ELR (cell line): ENCODE measurements around the gene TRPV5.

Source experiments
- DNase-seq: peaks from one replicate; pipeline ENCODE4 v3.0.0-alpha.2; 2015; ENCODE audit warnings: low read depth

The TRPV5 gene

DNA sequence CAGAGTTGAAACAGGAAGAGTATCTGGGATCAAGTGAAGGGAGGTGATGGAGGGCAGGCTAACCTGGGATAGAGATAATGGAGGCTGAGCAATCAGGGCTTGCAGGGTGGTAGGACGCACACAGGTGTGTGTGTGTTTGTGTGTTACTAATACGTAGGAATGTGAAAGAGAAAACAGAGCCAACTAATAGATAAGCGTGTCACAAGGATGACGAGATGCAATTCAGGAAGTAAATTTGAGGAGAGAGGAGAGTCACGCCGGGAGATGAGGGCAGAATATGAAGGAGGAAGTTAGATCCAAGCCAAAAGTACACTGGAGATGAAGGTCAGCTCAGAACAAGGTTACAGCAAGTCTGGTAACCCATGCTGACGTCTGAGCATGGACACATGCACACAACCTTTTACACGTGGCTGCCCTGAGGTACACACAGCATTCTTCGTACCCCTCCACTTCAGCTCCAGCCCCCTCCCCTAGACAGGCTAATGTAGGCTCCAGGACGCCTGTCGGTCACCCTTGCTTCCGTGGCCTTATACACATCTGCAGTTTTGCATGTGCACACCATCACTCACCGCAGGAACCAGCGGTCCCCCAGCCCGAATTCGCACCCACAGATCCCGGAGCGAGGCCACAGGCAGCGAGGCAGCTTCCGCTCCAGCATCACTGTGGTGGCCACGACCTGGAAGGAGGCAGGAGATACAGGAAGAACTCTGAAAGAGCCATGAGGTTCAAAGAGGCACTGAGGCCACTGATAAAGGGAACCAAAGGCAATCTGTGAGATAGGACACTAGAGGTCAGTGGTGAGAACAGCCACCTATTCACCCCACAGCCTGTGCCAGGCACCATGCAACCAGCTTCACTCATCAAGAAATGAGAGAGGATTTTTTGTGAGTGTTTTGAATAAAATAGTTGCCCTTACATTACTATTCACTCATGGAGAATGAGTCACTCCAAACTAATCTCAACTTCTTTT, 24.3 kb downstream of the TRPV5 start:
- peak; percentile 2 for DNase-seq

DNA sequence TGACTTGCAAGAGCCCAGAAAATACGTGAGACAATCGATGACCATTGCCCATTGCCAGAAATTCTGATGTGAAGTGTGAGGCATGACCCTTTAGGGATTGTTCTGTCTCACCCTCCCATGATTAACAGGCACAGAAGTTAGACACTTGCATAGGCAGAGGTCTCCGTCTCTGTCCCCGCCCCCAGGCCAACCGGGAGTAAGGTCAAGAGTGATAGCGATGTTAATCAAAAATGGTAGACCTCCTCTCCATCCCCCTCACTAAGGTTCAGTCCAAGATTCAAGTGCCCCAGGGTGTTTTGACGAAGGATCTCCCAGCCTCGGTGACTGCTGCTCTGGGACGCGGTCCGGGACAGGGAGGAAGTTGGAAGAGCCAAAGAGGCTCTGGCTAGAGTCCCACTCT, 25.3 kb downstream of the TRPV5 start:
- DNase-seq: no peak

DNA sequence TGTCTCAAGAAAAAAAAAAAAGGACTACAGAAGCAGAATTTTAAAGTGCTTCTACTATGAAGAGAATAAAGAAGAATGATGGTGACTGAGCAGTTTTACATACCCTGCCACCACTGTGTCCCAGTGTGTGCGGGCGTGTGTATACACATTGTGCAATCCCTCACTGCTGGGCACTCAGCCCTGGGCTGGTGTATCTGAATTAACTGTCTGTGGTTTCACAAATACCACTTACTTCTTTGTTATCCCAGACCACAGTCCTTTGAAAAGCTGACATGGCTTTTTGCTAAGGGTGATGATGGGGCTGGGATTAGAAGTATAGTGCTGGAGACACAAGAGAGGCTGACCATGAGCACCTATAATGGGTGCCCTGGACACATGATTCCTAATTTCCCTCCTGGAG, 26.9 kb downstream of the TRPV5 start:
- no peak for DNase-seq

DNA sequence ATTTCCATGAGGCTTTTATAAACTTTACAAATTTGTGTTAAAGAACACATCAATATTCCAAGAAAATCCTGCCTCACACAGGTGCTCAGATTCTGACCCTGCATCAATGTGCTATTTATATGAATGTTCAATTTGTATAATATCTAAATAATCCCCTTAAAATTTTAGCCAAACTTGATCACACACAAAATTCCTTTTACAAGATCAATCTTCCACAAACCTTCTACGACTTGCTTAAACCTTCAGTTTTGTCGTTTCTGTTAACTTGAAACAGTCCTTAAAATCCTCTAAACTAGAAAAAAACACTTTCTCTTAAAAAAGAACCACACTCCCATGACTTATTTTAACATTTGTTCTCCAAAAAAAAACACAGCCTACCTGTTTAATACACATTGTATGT, 27.8 kb downstream of the TRPV5 start:
- no peak for DNase-seq

DNA sequence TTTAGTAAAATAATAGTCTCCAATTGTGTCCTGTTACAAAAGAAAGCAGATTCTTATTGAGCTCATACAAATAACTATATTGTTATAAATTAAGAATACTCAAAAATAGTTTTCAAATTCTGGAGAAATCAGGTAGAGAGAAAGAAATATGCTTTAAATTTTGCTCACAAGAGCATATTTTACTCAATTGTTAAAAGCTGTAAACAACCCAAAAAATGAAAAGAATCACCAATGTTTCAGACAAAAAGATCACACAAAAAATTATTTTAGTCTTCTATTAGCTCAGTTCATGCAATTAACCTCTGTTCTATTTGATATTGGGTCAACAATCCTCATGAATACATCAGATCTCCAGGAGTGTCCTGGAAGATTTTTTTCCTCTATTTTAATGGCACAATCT, 29.4 kb downstream of the TRPV5 start:
- no peak for DNase-seq

DNA sequence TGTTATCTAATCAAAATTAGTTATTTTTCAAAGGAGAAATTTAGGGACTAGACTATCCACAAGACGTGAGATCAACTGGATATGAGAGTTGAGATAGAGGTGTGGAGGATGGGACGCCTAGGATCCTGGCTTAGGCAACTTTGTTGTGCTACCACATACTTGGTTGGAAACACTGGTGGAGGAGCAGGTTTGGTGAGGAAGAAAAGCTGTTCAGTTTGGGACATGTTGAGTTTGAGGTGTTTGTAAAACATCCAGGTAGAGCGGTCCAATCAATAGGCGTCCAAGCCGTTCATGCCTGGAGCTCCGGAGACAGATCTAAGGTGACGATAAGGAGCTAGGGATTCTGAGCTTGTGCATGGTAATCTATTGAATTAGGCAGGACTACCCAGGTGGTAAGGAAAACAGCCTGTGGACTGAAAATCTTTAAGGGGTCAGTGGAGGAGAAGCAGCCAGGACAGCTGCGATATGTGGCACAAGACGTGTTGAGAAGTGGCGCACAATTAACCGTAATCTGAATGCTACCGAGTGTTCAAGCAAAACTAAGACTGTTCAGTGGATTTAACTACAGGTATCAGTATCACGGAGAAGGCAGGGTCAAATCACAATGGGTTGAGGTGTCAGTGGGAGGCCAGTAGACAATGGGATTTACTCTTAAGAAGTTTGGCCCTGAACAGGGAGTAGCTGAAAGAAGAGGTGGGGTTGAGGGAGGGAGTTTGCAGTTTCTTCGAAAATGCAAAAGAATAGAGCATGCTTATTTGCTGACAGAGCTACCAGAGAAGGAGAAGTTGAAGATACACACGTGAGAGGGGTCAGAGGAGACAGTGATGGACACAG, 31.9 kb downstream of the TRPV5 start:
- DNase-seq: no peak

DNA sequence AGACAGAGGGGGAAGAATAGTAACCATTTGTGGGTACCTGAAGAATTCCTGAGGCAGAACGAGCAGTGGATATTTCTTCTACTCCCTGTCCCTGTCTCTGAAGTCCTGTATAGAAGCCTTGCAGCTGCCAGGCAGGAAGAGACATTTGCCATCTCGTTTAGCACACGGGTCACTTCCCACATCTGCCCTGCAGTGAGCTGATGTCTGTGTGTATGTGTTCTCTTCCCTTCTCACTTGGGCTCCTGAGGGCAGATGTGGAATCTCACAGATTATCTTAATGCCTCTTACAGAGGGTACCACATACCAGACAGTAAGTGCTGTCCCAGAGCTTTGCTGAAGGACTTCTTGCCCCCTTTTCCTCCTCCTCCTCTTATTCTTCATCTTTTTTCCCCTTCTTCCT, 33.9 kb downstream of the TRPV5 start:
- DNase-seq: no peak

DNA sequence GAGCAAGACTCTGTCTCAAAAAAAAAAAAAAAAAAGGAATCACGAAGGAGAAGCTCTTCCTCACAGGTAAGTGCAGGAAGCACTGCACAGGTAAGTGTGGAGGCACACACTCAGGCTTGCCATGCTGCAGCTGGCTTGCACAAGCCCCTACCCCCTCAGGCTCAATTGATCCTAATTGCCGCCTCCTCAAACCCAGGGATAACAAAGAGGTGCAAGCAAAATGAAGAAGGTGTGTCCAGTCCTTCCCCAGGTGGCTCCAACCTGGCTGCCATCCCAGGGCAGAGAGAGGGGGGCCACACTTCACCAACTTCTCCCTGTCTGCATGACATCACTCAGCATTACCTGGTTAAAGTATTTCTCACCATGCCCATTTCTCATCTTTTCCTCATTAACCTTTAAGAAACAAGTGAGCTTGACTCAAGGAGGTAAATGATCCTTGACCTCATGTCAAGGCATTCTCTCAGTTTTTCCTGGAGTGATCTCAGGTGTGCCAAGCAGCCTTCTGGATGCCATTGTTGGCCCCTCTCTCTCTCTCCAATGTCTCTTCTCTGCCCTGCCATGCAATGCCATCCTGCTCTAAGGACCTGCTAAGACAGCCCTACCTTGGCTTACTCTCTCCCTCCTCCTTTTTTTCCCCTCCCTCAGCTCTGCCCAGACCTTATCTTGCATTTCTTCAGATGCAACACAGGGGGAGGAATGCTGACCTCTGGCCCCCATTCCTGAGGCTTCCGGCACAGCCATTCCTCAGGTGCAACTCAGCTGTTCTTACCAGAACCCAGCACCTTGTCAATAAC, 35.0 kb downstream of the TRPV5 start:
- DNase-seq: no peak

DNA sequence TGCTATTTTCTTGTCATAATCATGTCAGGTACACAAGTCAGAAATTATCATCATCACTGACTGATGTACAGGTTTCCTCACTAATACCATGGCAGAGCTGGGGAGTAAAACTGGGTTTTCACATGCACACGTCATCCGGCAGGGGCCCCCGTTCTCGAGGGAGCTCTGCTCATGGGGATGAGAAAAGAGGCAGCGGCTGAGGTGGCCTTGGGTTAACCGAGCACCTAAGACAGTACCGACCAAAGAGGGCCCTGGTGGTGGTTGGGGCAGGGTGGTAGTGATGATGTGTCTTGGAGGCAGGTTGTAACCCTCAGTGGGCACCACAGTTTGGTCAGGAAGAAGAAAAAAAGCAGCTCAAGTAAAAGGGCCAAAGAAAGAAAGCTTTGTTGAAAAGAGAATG, 35.9 kb downstream of the TRPV5 start:
- DNase-seq: no peak

DNA sequence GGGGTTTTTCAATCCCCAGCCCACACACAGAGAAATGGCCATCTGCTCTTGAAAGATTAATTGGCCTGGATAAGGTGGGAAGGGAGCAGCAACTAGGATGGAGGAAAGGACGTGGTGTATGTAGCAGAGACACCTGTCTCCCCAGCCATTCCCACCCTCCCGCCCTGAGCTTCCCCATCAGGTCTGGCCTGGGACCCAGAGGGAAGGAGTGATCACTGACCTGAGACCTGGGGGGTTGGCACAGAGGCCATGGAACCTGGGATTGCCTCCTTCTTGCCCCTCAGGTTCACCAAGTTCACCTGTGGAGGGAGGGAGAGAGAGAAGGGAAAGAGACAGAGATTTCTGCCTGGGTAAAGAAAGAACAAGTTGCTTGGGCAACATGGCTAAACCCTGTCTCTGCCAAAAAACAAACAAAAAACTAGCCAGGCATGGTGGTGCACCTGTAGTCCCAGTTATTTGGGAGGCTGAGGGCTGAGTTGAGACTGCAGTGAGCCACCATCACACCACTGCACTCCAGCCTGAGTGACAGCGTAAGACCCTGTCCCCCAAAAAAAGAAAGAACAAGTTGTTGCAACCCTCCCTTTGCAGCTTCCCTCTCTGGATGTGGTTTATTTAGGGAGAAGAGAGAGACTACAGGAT, 36.7 kb downstream of the TRPV5 start:
- no peak for DNase-seq

DNA sequence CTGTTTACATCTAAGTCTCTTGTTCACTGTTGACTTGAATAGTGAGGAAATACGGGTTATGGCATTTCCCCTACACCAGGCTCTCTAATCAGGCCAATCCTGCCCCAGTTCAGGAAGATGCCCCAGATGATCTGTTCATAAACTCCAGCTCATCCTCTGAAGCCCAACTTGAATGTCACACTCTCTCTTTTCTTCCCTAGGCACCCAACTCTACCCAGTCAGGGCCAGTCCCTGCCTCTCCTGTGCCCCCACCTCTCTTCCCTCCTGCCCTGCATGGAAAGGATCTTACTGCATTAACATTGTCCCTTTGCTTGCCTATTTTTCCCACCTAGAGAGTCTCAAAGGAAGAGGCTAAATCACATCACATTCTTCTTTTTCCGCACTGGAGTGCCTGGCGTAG, 37.4 kb downstream of the TRPV5 start:
- no peak for DNase-seq

DNA sequence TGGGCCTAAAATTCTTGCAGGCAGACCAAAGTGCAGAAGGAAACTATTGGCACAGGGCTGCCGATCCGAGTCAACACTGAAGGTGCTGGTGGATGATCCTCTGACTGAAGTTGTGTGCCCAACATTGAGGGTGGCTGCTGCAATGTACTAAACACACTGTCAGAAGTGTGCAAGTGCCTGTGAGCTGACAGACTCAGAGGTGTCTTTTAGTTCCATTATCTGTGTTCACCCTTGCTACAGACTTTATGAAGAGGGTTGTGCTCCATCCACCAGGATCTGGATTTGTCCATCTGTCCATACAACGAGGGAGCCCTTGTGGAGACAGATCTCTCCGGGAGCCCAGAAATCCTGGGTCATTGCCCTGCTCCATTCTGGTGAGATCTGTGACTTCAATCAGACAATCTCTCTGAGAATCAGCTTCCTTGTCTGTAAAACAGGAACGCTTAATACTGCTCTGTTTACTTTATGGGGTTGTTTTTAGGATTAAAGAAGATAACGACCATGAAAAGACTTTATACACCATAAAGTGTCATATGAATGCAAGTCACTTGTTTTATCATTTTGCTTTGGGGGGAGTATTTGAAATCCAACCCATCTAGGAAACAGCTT, 38.5 kb downstream of the TRPV5 start:
- DNase-seq: no peak

DNA sequence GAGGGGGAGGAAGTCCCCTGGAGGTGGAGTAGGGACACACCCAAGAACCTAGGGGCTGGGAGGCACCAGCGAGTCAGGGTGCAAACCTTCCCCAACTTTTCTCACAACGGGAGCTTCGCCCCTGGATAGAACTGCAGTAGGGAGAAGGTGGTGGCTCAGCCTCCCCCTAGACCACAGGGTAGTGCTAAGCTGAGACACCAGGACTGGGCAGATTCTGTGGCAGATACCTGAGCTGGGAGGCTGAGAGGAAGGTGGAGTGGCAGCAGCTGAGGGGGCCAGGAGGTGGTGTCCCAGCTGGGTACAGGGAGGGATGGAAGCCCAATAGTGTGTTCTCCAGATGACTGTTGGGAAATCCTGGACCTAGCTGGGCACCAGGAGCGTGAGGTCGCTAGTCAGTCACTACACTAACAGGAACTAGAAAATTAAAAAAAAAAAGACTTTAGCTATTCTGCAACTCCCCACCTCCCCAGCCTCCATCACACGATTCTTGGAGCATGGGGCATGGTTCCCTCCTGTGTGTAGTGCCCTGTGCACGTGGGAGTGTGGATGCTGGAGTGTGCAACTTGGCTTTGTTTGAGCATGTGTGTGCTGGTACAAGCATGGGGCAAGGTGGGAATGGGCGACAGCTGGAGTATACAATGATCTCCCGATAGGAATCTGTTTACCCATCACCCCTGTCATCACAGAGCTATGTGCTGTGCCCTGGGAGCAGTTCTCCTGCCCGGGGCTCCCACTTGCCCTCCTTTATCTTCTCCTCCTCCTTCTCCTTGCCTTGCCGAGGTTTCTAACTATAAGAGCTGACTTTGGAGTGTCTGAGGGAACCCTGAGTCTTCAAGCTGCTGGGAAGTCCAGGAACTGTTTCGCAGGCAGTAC, 39.2 kb downstream of the TRPV5 start:
- DNase-seq: no peak

DNA sequence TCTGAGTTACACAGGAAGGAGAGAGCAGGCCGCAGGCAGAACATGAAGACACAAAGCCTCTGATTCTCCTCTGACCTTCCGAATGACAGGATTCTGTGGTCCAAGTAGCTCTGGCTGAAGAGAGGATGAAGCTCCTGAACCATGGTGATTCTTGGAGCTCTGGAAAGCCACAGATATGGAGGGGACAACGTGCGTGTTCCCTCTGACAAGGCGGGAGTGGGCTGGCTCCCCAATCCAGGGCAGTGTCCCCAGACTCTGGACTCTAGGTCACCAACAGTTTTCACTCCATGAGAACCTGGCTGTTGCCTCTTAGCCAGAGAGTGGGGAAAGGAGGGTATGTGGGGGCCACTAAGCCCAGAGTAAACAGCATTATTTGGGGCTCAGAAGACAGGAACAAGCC, 40.6 kb downstream of the TRPV5 start:
- no peak for DNase-seq

DNA sequence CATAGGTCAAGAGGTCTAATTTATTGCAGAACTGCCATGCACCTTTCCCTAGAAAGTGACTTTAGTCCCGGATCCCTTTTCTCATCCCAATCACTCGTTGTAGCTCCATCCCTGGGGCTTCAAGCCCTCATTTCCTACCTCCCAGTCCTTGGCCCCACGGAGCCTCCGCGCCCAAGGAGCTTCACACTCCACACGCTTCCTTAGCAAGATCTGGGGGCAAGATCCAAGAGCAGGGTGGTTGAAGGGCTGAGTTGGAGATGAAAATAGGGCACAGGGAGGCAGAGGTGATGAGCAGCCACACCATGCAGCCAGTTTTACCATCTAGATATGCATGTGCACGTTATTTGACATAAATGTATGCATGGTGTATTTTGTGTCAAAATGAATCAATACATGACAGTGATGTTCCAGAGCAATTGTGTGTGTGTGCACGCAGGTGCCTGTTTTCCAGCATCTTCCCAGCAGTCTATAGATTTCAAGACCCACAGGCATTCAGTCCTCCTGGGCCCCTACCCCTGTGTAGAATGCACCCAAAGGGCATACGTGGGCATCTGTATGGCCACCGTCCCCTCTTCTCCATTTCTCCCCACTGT, 42.0 kb downstream of the TRPV5 start:
- no peak for DNase-seq

DNA sequence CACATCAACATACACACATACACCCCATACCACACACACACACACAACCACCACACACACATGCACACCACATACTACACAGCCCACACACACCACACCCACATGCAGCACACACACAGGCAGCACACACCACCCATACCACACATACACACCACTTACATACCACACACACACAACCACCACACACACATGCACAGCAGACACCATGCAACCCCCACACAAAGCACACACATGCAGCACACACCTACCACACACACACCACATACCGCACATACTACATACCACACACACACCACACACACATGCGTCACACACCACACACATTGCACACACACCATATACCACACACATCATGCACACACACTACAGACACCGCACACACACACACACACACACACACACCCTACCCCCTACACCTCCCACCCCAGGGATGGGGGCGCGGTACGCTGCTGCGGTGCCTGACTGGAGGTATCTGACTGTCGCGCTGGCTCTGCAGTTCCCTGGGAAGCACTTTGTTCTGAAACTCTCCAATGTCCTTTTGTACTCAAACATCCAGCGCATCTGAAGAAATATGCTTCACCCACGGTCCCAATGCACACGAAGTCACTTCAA, 42.6 kb downstream of the TRPV5 start:
- no peak for DNase-seq

DNA sequence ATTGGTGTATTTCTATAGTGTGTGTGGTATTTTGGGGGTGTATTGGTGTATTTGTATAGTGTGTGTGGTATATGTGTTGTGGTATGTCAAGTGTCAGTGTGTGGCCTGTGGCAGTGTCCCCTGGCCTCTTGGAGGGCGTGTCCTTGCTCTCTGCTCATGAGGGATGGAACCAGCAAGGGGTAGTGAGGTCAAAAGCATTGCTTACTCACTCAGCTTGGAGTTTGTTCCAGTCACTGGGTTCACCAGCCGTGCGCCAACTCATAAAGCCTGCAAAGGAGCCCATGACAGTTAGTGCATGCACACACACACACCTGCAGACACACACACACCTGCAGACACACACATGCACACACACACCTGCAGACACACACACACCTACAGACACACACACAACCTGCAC, 43.7 kb downstream of the TRPV5 start:
- no peak for DNase-seq

DNA sequence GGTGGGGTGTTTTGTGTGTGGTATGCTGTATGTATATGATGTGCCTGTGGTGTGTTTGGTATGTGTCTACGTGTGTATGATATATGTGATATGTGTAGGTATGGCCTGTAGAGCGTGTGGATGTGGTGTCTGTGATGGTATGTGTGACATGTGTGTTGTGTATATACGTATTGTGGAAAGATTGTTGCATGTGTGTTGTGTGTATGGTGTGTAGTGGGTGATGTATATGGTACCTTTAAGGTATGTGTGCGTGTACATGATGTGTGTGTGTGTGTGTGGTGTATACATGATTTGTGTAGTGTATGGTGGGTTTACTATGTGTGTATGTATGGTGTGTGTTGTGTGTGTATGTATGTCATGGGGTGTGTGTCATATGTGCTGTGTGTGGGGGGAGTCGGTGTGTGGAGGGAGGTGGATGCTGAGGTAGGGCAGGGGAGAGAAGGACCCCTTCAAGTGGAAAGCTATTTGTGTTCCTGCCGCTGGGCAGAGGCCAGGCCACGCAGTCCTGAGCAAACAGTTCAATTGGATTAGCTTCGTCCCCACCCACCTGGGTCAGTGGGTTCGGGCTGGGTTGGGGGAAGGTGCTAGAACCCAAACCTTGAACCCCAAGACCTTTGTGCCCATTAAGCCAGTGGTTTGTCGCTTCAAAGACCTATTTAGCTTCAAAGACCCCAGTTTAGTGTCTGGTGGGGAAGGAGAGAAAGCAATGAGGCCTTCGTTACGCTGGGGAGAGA, 46.1 kb downstream of the TRPV5 start:
- no peak for DNase-seq

DNA sequence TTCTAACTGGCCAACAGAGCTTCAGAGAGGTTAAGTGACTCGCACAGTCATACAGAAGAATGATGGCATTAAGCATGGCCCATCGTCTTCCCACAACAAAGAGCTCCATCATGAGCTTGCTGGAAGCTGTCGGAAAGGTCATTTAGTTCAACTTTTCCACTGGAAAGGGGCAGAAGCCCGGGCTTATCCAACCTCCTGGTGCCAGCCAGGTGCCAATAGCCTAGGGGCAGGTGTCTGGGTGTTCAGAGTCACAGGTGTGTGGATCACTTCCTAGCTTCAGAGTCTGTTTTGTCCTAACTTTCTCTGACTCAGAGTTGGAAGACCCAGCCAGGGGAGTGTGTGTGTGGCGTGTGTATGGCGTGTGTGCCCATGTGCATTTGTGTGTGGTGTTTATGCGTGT, 46.7 kb downstream of the TRPV5 start:
- no peak for DNase-seq
